Fibroblast of lung (primary cell): ENCODE results near the gene TGM6.

Experiments used
- EZH2 ChIP-seq: IDR thresholded peaks from 2 replicates; pipeline ENCODE4 v1.5.1; 2012; ENCODE audit warnings: low read length, control low read depth, mild to moderate bottlenecking; ENCODE audit errors: missing control alignments
- TF ChIP-seq, protein P1 (sequence below), 2 donors: IDR thresholded peaks in 1 of 2; conservative IDR thresholded peaks in 1 of 2; 1 replicate in 1 of 2; 2 replicates in 1 of 2; pipeline ENCODE4 v1.5.1; 2011 to 2012; ENCODE audit warnings: low read length in 2 of 2, control low read depth in 1 of 2, inconsistent platforms in 1 of 2, low read depth in 1 of 2, mild to moderate bottlenecking in 1 of 2

DNA sequence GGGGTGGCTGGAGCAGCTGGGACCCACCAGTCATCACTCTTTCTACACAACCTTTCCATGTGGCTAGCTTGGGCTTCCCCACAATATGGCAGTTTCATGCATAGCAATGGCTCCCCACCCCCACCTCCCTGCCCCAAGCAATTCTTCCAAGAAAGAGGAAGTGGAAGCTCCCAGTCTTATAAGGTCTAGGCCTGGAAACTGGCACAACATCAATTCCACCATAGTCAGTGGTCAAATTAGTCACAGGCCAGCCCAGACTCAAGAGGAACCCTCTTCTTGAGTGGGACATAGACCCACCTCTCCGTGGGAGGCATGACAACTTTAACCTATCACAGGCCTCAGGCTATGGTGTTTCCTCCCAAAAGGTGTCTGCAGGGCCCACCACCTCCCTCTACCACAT lies 17.7 kb downstream of the TGM6 start:
- TF ChIP-seq EZH2 = no peak
- TF ChIP-seq, protein P1, sequence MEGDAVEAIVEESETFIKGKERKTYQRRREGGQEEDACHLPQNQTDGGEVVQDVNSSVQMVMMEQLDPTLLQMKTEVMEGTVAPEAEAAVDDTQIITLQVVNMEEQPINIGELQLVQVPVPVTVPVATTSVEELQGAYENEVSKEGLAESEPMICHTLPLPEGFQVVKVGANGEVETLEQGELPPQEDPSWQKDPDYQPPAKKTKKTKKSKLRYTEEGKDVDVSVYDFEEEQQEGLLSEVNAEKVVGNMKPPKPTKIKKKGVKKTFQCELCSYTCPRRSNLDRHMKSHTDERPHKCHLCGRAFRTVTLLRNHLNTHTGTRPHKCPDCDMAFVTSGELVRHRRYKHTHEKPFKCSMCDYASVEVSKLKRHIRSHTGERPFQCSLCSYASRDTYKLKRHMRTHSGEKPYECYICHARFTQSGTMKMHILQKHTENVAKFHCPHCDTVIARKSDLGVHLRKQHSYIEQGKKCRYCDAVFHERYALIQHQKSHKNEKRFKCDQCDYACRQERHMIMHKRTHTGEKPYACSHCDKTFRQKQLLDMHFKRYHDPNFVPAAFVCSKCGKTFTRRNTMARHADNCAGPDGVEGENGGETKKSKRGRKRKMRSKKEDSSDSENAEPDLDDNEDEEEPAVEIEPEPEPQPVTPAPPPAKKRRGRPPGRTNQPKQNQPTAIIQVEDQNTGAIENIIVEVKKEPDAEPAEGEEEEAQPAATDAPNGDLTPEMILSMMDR (conservative IDR thresholded peaks at IDR 0.05 in 1 of 2, IDR thresholded peaks at IDR 0.05 in 1 of 2; ENCODE audit: low read depth in 1 of 2, low read length in 2 of 2) = no peak
